GM06990 (cell line): ENCODE results near the gene TPRG1L.
"Not testable (repeated sequence)": the region's sequence is repeated elsewhere in the genome, so short reads cannot be mapped to it uniquely, and the experiment has no call there.

Experiments used
- DNase-seq: peaks from one replicate; pipeline ENCODE4 v3.0.0-alpha.2; 2011; ENCODE audit not compliant: insufficient read length; ENCODE audit errors: extremely low read depth
- H3K27me3 ChIP-seq: replicated peaks from 2 replicates; pipeline ENCODE4 v1.6.0; 2011; ENCODE audit warnings: low read length; ENCODE audit not compliant: control insufficient read depth, insufficient read depth
- H3K36me3 ChIP-seq: 2 replicates; pipeline ENCODE4 v1.5.1; 2011; ENCODE audit warnings: low read length; ENCODE audit not compliant: control insufficient read depth, insufficient read depth
- H3K4me3 ChIP-seq: replicated peaks from 2 replicates; pipeline ENCODE4 v1.5.1; 2011; ENCODE audit warnings: low read depth, mild to moderate bottlenecking, control low read depth, low read length
- CTCF ChIP-seq: IDR thresholded peaks from 2 replicates; pipeline ENCODE4 v1.5.1; 2011; ENCODE audit warnings: low read length, control low read depth, mild to moderate bottlenecking, inconsistent platforms; ENCODE audit not compliant: insufficient read depth, poor library complexity, severe bottlenecking

Gene TPRG1L

GRCh38 chr1:3624200-3625136 is at the start of gene TPRG1L:
TSS of gene TPRG1L (plus strand) at chr1:3625015. CDS start at chr1:3625073, 58 bp downstream.
- H3K4me3 ChIP-seq = peak within 1 kb of the TSS; percentile 86

GRCh38 chr1:3575515-3575914 is 49.3 kb upstream of the TPRG1L start:
- not testable (repeated sequence) for DNase-seq, H3K36me3 ChIP-seq, H3K27me3 ChIP-seq, H3K4me3 ChIP-seq

More at GRCh38 chr1:3624200-3625136, at the start of gene TPRG1L:
- peaks cover 8% of the 10 kb centered on the region for H3K36me3 ChIP-seq
- peak; percentile 97 for DNase-seq
- TF ChIP-seq CTCF = no peak
- H3K27me3 ChIP-seq = no peaks in the 10 kb centered on the region

- Histone ChIP-seq H3K36me3 (no peaks in the 10 kb centered on the region), H3K27me3 (no peaks in the 10 kb centered on the region), H3K4me3 (no peak overlapping the region)
- no peak for DNase-seq
- TF ChIP-seq CTCF = no peak
Observed at GRCh38 chr1:3575993-3576392, 48.8 kb upstream of the TPRG1L start.

GRCh38 chr1:3577300-3577699 is 47.5 kb upstream of the TPRG1L start:
- H3K27me3 ChIP-seq = no peaks in the 10 kb centered on the region
- H3K36me3 ChIP-seq = no peaks in the 10 kb centered on the region
- DNase-seq = no peak
- TF ChIP-seq CTCF = no peak
- H3K4me3 ChIP-seq = no peak overlapping the region

GRCh38 chr1:3577711-3578432 is 46.9 kb upstream of the TPRG1L start:
- Histone ChIP-seq H3K27me3 (no peaks in the 10 kb centered on the region), H3K4me3 (no peak overlapping the region), H3K36me3 (no peaks in the 10 kb centered on the region)
- TF ChIP-seq CTCF = no peak
- no peak for DNase-seq

- Histone ChIP-seq H3K36me3 (no peaks in the 10 kb centered on the region), H3K4me3 (no peak overlapping the region), H3K27me3 (no peaks in the 10 kb centered on the region)
- DNase-seq = no peak
- no peak for TF ChIP-seq CTCF
Observed at GRCh38 chr1:3578433-3578805, 46.4 kb upstream of the TPRG1L start.
